Gastrocnemius medialis (tissue), 4 donors: ENCODE data around the gene FGFBP3.

ENCODE experiments used
- POLR2A ChIP-seq, 2 donors: fragments of 450-650 bp; IDR thresholded peaks; one replicate each; pipeline ENCODE4 v1.6.1; 2017; ENCODE audit warnings: antibody characterized with exemption in 2 of 2, mild to moderate bottlenecking in 2 of 2, moderate library complexity in 2 of 2
- TF ChIP-seq, protein P1 (sequence below), 5 experiments: fragments of 450-650 bp in 3 of 5; fragments of 200-600 bp in 2 of 5; sonication (generic) in 2 of 5; IDR thresholded peaks in 4 of 5; conservative IDR thresholded peaks in 1 of 5; 1 replicate in 4 of 5; 2 replicates in 1 of 5; pipeline ENCODE4 v1.5.1; 2016 to 2019; ENCODE audit warnings: antibody characterized with exemption in 5 of 5, mild to moderate bottlenecking in 3 of 5, moderate library complexity in 3 of 5

GRCh38 chr10:91860885-91861284, 48.4 kb downstream of the FGFBP3 start:
- TF ChIP-seq, protein P1, sequence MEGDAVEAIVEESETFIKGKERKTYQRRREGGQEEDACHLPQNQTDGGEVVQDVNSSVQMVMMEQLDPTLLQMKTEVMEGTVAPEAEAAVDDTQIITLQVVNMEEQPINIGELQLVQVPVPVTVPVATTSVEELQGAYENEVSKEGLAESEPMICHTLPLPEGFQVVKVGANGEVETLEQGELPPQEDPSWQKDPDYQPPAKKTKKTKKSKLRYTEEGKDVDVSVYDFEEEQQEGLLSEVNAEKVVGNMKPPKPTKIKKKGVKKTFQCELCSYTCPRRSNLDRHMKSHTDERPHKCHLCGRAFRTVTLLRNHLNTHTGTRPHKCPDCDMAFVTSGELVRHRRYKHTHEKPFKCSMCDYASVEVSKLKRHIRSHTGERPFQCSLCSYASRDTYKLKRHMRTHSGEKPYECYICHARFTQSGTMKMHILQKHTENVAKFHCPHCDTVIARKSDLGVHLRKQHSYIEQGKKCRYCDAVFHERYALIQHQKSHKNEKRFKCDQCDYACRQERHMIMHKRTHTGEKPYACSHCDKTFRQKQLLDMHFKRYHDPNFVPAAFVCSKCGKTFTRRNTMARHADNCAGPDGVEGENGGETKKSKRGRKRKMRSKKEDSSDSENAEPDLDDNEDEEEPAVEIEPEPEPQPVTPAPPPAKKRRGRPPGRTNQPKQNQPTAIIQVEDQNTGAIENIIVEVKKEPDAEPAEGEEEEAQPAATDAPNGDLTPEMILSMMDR (IDR thresholded peaks at IDR 0.05 in 4 of 5, conservative IDR thresholded peaks at IDR 0.05 in 1 of 5): no peak
- no peak for TF ChIP-seq POLR2A (IDR thresholded peaks at IDR 0.05)
